Measurements from ENCODE around the gene SSTR3. TPM values are rescaled to one million over a fixed set of nuclear protein-coding genes. Genes with fewer than 3 reads are reported as not detected.

SSTR3 gene
- total and polyA plus RNA-seq, 2 of the 13 experiments (the other 11 are each of a cell fraction or from before 2014, with no cell fraction given), result 0.08 to 0.64 TPM

DNA sequence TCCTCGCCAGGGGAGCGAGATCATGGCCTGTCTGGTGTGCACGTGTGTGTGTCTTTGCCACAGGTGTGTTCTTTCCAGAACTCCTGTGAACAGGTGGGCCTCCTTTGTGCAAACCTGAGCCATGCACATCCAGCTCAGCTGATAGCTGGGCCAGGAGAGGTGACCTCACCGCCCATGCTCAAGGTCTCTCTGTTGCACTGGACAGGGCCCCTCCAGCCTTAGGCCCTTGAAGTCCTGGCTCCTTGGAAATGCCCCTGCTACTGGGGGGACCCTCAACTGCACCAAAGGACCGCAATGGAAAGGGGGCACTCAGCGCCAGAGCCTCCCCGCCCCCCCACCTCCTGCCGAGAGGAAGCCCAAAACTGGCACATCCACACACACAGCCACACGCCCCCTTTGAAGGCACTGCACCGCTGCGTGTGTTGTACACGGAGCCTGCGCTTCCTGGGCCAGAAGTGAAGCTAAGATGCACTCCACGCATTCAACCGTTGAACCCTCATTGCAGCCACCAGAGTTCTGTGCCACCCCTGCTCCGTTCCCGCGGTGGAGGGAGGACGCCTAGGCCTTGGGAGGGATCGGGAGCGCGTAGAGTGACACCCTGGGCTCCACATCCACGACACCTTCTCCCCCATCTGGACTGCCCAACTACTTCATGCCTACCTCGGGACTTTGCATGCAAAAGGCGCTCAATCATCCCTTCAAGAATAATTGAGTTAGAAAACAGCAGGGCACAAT lies 46.2 kb downstream of the SSTR3 start (continued):
- TF ChIP-seq, protein P1, sequence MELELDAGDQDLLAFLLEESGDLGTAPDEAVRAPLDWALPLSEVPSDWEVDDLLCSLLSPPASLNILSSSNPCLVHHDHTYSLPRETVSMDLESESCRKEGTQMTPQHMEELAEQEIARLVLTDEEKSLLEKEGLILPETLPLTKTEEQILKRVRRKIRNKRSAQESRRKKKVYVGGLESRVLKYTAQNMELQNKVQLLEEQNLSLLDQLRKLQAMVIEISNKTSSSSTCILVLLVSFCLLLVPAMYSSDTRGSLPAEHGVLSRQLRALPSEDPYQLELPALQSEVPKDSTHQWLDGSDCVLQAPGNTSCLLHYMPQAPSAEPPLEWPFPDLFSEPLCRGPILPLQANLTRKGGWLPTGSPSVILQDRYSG (CRISPR knock-in tag; IDR thresholded peaks at IDR 0.05), result no peak
- TF ChIP-seq KMT2B (CRISPR knock-in tag; IDR thresholded peaks at IDR 0.05) (no peak), ZSCAN25 (CRISPR knock-in tag; IDR thresholded peaks at IDR 0.05) (0 out of 2 replicates have a peak, but pooled peaks have one; percentile 32), HNRNPL (IDR thresholded peaks at IDR 0.05; ENCODE audit: low read depth, low read length) (0 out of 2 replicates have a peak, but pooled peaks have one; percentile 36), LCORL (IDR thresholded peaks at IDR 0.05) (no peak), LCORL (CRISPR knock-in tag; IDR thresholded peaks at IDR 0.05) (peak; percentile 5; the same call in 1 of the 2 replicates), HMGA1 (CRISPR knock-in tag; conservative IDR thresholded peaks at IDR 0.05) (no peak), ZNF501 (CRISPR knock-in tag; IDR thresholded peaks at IDR 0.05) (no peak), GATA4 (IDR thresholded peaks at IDR 0.05; ENCODE audit: borderline replicate concordance, low read depth) (no peak), JUN (CRISPR knock-in tag; IDR thresholded peaks at IDR 0.05) (0 out of 2 replicates have a peak, but pooled peaks have one; percentile 20), ZSCAN9 (CRISPR knock-in tag; IDR thresholded peaks at IDR 0.05; ENCODE audit: borderline replicate concordance) (no peak), ETV5 (CRISPR knock-in tag; IDR thresholded peaks at IDR 0.05; ENCODE audit: borderline replicate concordance) (peak; percentile 74; the same call in 1 of the 2 replicates), ZBTB21 (CRISPR knock-in tag; IDR thresholded peaks at IDR 0.05) (no peak), ZNF564 (CRISPR knock-in tag; IDR thresholded peaks at IDR 0.05) (no peak), ATF7 (IDR thresholded peaks at IDR 0.05) (no peak), ATF7 (CRISPR knock-in tag; IDR thresholded peaks at IDR 0.05) (peak; percentile 87), ZFX (CRISPR knock-in tag; IDR thresholded peaks at IDR 0.05; ENCODE audit: low read depth) (peak; percentile 42)
- TF ChIP-seq, protein P2, sequence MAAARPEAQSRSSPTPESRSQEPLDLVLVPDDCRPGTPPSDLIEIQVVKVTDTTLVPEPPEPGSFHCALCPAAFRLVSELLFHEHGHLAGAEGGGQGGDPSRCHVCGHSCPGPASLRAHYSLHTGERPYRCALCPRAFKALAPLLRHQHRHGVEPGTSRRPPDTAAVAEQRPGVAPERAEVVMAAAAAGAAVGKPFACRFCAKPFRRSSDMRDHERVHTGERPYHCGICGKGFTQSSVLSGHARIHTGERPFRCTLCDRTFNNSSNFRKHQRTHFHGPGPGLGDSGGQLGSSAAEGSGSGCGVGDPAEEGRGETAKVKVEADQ (CRISPR knock-in tag; IDR thresholded peaks at IDR 0.05; ENCODE audit: borderline replicate concordance), result no peak
- TF ChIP-seq, protein P3, sequence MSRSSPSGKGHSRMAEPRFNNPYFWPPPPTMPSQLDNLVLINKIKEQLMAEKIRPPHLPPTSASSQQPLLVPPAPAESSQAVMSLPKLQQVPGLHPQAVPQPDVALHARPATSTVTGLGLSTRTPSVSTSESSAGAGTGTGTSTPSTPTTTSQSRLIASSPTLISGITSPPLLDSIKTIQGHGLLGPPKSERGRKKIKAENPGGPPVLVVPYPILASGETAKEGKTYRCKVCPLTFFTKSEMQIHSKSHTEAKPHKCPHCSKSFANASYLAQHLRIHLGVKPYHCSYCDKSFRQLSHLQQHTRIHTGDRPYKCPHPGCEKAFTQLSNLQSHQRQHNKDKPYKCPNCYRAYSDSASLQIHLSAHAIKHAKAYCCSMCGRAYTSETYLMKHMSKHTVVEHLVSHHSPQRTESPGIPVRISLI (CRISPR knock-in tag; IDR thresholded peaks at IDR 0.05; ENCODE audit: borderline replicate concordance), result no peak
- TF ChIP-seq, protein P4, sequence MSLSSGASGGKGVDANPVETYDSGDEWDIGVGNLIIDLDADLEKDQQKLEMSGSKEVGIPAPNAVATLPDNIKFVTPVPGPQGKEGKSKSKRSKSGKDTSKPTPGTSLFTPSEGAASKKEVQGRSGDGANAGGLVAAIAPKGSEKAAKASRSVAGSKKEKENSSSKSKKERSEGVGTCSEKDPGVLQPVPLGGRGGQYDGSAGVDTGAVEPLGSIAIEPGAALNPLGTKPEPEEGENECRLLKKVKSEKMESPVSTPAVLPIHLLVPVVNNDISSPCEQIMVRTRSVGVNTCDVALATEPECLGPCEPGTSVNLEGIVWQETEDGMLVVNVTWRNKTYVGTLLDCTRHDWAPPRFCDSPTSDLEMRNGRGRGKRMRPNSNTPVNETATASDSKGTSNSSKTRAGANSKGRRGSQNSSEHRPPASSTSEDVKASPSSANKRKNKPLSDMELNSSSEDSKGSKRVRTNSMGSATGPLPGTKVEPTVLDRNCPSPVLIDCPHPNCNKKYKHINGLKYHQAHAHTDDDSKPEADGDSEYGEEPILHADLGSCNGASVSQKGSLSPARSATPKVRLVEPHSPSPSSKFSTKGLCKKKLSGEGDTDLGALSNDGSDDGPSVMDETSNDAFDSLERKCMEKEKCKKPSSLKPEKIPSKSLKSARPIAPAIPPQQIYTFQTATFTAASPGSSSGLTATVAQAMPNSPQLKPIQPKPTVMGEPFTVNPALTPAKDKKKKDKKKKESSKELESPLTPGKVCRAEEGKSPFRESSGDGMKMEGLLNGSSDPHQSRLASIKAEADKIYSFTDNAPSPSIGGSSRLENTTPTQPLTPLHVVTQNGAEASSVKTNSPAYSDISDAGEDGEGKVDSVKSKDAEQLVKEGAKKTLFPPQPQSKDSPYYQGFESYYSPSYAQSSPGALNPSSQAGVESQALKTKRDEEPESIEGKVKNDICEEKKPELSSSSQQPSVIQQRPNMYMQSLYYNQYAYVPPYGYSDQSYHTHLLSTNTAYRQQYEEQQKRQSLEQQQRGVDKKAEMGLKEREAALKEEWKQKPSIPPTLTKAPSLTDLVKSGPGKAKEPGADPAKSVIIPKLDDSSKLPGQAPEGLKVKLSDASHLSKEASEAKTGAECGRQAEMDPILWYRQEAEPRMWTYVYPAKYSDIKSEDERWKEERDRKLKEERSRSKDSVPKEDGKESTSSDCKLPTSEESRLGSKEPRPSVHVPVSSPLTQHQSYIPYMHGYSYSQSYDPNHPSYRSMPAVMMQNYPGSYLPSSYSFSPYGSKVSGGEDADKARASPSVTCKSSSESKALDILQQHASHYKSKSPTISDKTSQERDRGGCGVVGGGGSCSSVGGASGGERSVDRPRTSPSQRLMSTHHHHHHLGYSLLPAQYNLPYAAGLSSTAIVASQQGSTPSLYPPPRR (CRISPR knock-in tag; IDR thresholded peaks at IDR 0.05; ENCODE audit: borderline replicate concordance), result 0 out of 2 replicates have a peak, but pooled peaks have one; percentile 14
- TF ChIP-seq, protein P5, sequence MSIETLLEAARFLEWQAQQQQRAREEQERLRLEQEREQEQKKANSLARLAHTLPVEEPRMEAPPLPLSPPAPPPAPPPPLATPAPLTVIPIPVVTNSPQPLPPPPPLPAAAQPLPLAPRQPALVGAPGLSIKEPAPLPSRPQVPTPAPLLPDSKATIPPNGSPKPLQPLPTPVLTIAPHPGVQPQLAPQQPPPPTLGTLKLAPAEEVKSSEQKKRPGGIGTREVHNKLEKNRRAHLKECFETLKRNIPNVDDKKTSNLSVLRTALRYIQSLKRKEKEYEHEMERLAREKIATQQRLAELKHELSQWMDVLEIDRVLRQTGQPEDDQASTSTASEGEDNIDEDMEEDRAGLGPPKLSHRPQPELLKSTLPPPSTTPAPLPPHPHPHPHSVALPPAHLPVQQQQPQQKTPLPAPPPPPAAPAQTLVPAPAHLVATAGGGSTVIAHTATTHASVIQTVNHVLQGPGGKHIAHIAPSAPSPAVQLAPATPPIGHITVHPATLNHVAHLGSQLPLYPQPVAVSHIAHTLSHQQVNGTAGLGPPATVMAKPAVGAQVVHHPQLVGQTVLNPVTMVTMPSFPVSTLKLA (IDR thresholded peaks at IDR 0.05), result peak; percentile 56
